Hepatocyte (in vitro differentiated cells): ENCODE data around the gene SLC23A2. TPM values are rescaled to one million over a fixed set of nuclear protein-coding genes. Genes with fewer than 3 reads are reported as not detected.

Experiments
- DNase-seq: peaks from one replicate; pipeline ENCODE4 v3.0.0-alpha.2; 2016; ENCODE audit warnings: low spot score
- H2AFZ ChIP-seq: fragments of 200-600 bp; sonication (generic); 2 replicates; pipeline ENCODE4 v1.6.0; 2016; ENCODE audit warnings: antibody characterized with exemption, mild to moderate bottlenecking
- H3K27ac ChIP-seq: fragments of 200-600 bp; sonication (generic); 2 replicates; pipeline ENCODE4 v1.5.1; 2016; ENCODE audit warnings: mild to moderate bottlenecking
- H3K27me3 ChIP-seq: fragments of 200-600 bp; sonication (generic); 2 replicates; pipeline ENCODE4 v1.6.1; 2016
- H3K36me3 ChIP-seq: fragments of 200-600 bp; sonication (generic); replicated peaks from 2 replicates; pipeline ENCODE4 v1.5.1; 2016; ENCODE audit warnings: low read depth; ENCODE audit not compliant: insufficient read depth
- H3K4me1 ChIP-seq: fragments of 200-600 bp; sonication (generic); 2 replicates; pipeline ENCODE4 v1.5.1; 2016; ENCODE audit warnings: mild to moderate bottlenecking, moderate library complexity; ENCODE audit not compliant: insufficient read depth
- H3K4me2 ChIP-seq: fragments of 200-600 bp; sonication (generic); 2 replicates; pipeline ENCODE4 v1.6.0; 2016
- H3K4me3 ChIP-seq: fragments of 200-600 bp; sonication (generic); 2 replicates; pipeline ENCODE4 v1.5.1; 2016; ENCODE audit warnings: mild to moderate bottlenecking
- H3K79me2 ChIP-seq: fragments of 200-600 bp; sonication (generic); 2 replicates; pipeline ENCODE4 v1.6.0; 2017; ENCODE audit warnings: mild to moderate bottlenecking
- H3K9me2 ChIP-seq: fragments of 200-600 bp; sonication (generic); replicated peaks from 2 replicates; pipeline ENCODE4 v1.6.0; 2017; ENCODE audit warnings: mild to moderate bottlenecking; ENCODE audit not compliant: insufficient read depth
- H3K9me3 ChIP-seq: fragments of 200-600 bp; sonication (generic); 2 replicates; pipeline ENCODE4 v1.5.1; 2016; ENCODE audit warnings: low read depth, mild to moderate bottlenecking
- H4K20me1 ChIP-seq: fragments of 200-600 bp; sonication (generic); 2 replicates; pipeline ENCODE4 v1.6.0; 2016; ENCODE audit warnings: mild to moderate bottlenecking; ENCODE audit not compliant: insufficient read depth, poor library complexity, severe bottlenecking
- EZH2 ChIP-seq: fragments of 200-600 bp; sonication (generic); IDR thresholded peaks from 2 replicates; pipeline ENCODE4 v1.6.1; 2016; ENCODE audit warnings: antibody characterized with exemption, mild to moderate bottlenecking, borderline replicate concordance
- EZH2phosphoT487 ChIP-seq: fragments of 200-600 bp; sonication (generic); IDR thresholded peaks from one replicate; pipeline ENCODE4 v1.6.1; 2018; ENCODE audit warnings: antibody characterized with exemption, mild to moderate bottlenecking, low read depth, moderate library complexity; ENCODE audit not compliant: unreplicated experiment, severe bottlenecking
- WGBS: methylation state at CpG from one replicate; pipeline ENCODE4 v1.1.6; 2016; ENCODE audit warnings: low lambda C conversion rate; ENCODE audit errors: missing lambda C conversion rate; 5-methylcytosine and 5-hydroxymethylcytosine counted together
- polyA plus RNA-seq: library from polyadenylated mRNA; unstranded; fragments of >200 nt; fragmentation: Nextera tagmentation; extraction: Ambion mirVana; gene quantifications from 2 replicates; pipeline ENCODE4 v1.2.1, GENCODE V29; 2016
- total RNA-seq: library from RNA; depleted of rRNA; stranded (reverse); fragments of >200 nt; gene quantifications from 2 replicates; pipeline ENCODE4 v1.2.3, GENCODE V29; 2014
- TF ChIP-seq, protein P1 (sequence below): fragments of 200-600 bp; sonication (generic); IDR thresholded peaks from 2 replicates; pipeline ENCODE4 v1.5.1; 2016; ENCODE audit warnings: antibody characterized with exemption, mild to moderate bottlenecking; ENCODE audit not compliant: poor library complexity

Gene SLC23A2
- total and polyA plus RNA-seq, 2 experiments from 2014 or later, result 8.2 to 13.3 TPM

DNA sequence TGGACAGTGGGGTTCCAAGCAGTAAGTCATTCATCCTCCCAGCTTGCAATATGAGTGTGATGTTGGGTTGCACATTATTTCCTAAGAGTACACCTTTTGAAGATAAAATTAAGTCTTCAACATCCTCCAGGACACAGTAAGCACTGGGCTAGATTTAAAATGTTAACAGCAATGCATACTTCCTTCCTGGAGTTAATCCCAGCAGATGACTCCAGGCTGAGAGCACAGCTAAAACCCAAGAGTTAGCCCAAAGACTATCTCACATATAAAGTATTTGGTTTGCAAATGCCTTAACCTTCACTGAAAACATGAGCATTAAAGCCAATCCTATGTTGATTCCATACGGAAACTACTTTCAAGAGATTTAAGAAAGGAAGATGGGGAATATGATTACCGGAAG lies 69.2 kb downstream of the SLC23A2 start:
- H3K27ac ChIP-seq, result no peak overlapping the region
- TF ChIP-seq, protein P1, sequence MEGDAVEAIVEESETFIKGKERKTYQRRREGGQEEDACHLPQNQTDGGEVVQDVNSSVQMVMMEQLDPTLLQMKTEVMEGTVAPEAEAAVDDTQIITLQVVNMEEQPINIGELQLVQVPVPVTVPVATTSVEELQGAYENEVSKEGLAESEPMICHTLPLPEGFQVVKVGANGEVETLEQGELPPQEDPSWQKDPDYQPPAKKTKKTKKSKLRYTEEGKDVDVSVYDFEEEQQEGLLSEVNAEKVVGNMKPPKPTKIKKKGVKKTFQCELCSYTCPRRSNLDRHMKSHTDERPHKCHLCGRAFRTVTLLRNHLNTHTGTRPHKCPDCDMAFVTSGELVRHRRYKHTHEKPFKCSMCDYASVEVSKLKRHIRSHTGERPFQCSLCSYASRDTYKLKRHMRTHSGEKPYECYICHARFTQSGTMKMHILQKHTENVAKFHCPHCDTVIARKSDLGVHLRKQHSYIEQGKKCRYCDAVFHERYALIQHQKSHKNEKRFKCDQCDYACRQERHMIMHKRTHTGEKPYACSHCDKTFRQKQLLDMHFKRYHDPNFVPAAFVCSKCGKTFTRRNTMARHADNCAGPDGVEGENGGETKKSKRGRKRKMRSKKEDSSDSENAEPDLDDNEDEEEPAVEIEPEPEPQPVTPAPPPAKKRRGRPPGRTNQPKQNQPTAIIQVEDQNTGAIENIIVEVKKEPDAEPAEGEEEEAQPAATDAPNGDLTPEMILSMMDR, result no peak
- TF ChIP-seq EZH2 (no peak), EZH2phosphoT487 (no peak)
- no peak for DNase-seq
- no peak overlapping the region for H3K4me2 ChIP-seq
- no peak overlapping the region for H2AFZ ChIP-seq
- no peaks in the 10 kb centered on the region for H3K9me3 ChIP-seq
- H3K4me3 ChIP-seq, result no peak overlapping the region
- no peaks in the 10 kb centered on the region for H3K27me3 ChIP-seq
- no peaks in the 10 kb centered on the region for H3K36me3 ChIP-seq
- H3K79me2 ChIP-seq, result no peaks in the 10 kb centered on the region
- no peaks in the 10 kb centered on the region for H3K9me2 ChIP-seq
- no peaks in the 10 kb centered on the region for H4K20me1 ChIP-seq
- whole genome bisulfite sequencing, result 85% methylated on average over 2 of the region's 2 CpGs
- H3K4me1 ChIP-seq, result peaks cover 6% of the 10 kb centered on the region

DNA sequence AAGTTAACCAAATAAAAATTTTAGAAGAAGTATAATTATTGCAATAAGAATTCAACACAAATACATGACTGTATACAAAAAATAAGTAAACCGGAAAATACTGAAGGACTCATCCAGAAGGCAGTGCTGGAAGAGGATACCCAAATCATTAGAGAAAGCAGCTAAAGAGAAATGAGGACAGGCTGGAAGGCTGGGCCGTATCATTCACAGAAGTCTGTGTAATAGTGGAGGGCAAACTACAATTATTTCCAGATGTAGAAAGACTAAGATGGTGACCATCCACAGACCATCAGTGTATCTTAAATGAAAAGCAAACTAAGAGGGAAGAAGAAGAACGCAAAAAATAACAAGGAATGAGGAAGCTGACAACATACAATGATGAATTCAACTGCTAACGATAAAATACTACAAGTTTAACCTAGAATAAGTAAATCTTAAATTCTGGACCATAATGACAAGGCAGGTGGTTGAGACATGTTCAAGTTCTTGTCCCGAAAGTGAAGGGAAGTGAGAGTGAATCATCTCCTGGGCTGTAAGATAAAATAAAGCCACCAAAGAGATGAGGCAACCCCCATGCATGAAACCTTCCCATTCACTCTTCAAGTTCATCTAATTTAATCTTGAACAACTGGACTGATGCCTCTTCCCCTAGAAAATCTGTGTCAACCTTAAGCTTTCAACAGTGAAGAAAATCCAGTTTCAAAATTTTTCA lies 71.5 kb downstream of the SLC23A2 start:
- WGBS, result 85% methylated on average over 5 of the region's 5 CpGs
- no peaks in the 10 kb centered on the region for H4K20me1 ChIP-seq
- H3K36me3 ChIP-seq, result no peaks in the 10 kb centered on the region
- H3K9me3 ChIP-seq, result no peaks in the 10 kb centered on the region
- H3K4me2 ChIP-seq, result no peak overlapping the region
- DNase-seq, result no peak
- no peaks in the 10 kb centered on the region for H3K27me3 ChIP-seq
- H3K4me3 ChIP-seq, result no peak overlapping the region
- no peak overlapping the region for H3K27ac ChIP-seq
- H3K4me1 ChIP-seq, result no peaks in the 10 kb centered on the region
- H3K9me2 ChIP-seq, result no peaks in the 10 kb centered on the region
- TF ChIP-seq EZH2 (no peak), EZH2phosphoT487 (no peak)
- TF ChIP-seq, protein P1, result no peak
- H3K79me2 ChIP-seq, result no peaks in the 10 kb centered on the region
- no peak overlapping the region for H2AFZ ChIP-seq

DNA sequence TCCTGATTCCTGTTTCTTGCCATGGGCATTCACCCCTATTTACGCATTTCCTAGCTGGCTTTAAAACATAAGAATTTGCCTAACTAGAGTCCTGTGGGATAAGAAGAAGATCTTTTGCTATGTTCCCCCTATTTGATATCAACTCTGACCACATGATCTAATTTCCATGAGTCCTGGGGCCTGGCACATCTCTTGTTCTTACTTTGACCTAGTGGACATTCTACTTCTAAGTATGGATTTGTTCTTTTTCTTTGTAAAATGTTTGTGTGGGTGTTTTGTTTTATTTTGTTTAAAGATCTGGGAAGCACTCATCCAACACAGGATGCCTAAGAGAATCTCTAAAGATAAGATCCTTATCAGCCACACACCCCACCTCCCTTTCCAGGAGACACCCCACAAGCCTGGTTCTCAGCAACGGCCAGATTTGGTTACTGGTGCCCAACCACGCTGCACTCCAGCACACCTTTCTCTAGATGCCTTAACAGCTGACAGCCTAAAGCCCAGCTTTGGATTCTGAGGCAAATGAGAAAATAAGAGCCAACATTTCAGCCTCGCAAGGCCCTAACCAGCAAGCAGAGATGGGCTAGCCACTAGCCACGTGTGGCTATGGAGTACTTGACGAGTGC lies 74.7 kb downstream of the SLC23A2 start:
- H3K4me3 ChIP-seq, result no peak overlapping the region
- TF ChIP-seq EZH2 (no peak), EZH2phosphoT487 (no peak)
- TF ChIP-seq, protein P1, result no peak
- H3K4me1 ChIP-seq, result no peaks in the 10 kb centered on the region
- H3K9me3 ChIP-seq, result no peaks in the 10 kb centered on the region
- H4K20me1 ChIP-seq, result no peaks in the 10 kb centered on the region
- H3K79me2 ChIP-seq, result no peaks in the 10 kb centered on the region
- no peaks in the 10 kb centered on the region for H3K9me2 ChIP-seq
- H2AFZ ChIP-seq, result no peak overlapping the region
- H3K27me3 ChIP-seq, result no peaks in the 10 kb centered on the region
- 88% methylated on average over 6 of the region's 6 CpGs for WGBS
- H3K4me2 ChIP-seq, result no peak overlapping the region
- peak overlapping the region; percentile 7 for H3K27ac ChIP-seq
- no peak for DNase-seq
- no peaks in the 10 kb centered on the region for H3K36me3 ChIP-seq
